HG02970 (cell line): ENCODE data around the gene GOLGB1.
"Not testable (repeated sequence)": the region's sequence is repeated elsewhere in the genome, so short reads cannot be mapped to it uniquely, and the experiment has no call there.

Experiments
- ATAC-seq: cut with Tn5 transposase; IDR thresholded peaks from one replicate; pipeline ENCODE4 v1.9.1; 2021; ENCODE audit warnings: mild to moderate bottlenecking, moderate library complexity, moderate number of reproducible peaks; ENCODE audit not compliant: unreplicated experiment, low FRiP score

GOLGB1 gene

DNA sequence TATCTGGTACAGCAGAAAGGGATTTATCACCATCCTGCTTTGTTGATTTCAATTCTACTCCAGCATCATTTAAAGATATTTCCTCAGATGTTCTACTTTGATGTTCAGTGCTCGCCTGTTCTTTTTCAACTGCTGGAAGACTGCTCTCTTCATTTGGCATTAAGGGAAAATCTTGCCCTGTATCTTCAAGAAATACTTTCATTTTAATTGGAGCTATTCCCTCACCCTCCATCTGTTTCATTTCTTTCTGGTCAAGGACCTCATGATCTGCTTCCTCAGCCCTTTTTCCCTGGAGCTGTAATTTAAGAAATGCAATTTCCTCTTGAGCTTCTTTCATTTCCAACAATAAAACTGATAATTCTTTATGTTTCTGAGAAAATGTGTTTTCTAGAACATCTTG is 51.1 kb downstream of the GOLGB1 start:
- ATAC-seq, result no peak

GRCh38 chr3:121696186-121696585 is 53.4 kb downstream of the GOLGB1 start:
- no peak for ATAC-seq

DNA sequence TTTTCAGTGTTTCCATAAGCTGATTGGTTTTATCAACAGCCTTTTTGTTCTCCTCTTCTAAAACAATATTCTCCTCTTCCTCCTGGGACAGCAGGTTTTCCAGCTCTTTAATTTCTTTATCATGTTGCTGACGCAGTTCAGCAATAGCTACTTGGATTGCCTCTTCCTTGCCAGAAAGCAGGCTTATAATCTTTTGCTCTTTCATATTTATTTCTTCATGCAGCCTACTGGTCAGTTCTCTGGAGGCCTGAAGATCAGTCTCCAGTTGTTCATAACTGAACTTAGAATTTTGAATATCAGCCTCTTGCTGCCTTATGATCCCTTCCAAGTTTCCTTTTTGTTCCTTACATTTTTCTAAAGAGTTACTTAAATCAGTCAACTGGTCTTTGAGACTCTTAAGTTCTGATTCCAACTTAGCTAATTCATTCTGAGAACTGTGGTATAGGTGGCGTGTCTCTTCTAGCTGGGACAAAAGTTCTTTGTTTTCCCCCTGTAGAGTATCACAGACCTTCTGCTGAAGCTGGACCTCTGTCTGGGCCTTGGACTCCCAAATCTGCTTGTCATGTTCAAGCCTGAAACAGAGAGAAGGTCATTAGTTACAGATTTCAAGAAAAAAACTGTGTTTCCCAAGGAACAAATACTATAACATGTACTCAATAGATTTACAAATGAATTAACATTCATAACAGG is 57.4 kb downstream of the GOLGB1 start:
- no peak for ATAC-seq

GRCh38 chr3:121690777-121691405 is 58.6 kb downstream of the GOLGB1 start:
- ATAC-seq, result no peak

DNA sequence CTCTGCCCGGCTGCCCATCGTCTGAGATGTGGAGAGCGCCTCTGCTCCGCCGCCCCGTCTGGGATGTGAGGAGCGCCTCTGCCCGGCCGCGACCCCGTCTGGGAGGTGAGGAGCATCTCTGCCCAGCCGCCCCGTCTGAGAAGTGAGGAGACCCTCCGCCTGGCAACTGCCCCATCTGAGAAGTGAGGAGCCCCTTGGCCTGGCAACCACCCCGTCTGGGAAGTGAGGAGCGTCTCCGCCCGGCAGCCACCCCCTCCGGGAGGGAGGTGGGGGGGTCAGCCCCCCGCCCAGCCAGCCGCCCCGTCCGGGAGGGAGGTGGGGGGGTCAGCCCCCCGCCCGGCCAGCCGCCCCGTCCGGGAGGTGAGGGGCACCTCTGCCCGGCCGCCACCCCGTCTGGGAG is 60.8 kb downstream of the GOLGB1 start:
- not testable (repeated sequence) for ATAC-seq

GRCh38 chr3:121681792-121682191 is 67.7 kb downstream of the GOLGB1 start:
- ATAC-seq, result no peak

GRCh38 chr3:121677141-121677540 is 72.4 kb downstream of the GOLGB1 start:
- no peak for ATAC-seq

- no peak for ATAC-seq
Measured at GRCh38 chr3:121670676-121671075, 78.9 kb downstream of the GOLGB1 start.

- no peak for ATAC-seq
Measured at GRCh38 chr3:121667333-121667732, 82.2 kb downstream of the GOLGB1 start.

- ATAC-seq, result no peak
Measured at GRCh38 chr3:121665488-121665887, 84.1 kb downstream of the GOLGB1 start.

DNA sequence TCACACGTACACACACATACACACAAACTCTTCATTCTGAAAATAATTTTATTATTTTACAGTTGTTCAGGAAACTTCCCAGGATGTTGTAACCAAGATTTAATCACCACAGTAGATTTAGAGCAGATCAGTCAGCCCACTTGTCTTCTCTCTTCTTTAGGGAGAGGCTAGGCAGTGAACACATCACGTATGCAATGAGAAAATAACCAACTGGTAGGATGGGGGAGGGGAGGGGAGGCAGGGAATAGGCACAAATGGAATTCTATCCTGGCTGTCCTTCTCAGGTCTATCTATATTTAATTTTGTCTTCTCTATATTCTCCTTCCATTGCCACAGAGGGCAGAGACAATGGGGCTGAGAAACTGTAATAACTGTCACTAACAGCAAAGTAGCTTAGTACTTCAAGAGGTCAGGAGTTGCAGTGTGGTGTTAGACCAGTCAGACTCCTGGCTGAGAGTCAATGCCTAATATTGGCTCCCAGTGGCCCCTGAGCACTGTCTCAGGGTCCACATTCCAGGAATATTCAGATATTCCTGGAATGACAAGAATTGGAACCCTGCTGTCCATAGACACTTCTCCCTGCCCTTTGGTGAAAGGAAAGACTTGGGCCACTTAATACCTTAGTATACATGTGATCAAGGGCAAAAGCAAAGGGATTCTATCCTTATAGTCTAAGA is 86.2 kb downstream of the GOLGB1 start:
- no peak for ATAC-seq

DNA sequence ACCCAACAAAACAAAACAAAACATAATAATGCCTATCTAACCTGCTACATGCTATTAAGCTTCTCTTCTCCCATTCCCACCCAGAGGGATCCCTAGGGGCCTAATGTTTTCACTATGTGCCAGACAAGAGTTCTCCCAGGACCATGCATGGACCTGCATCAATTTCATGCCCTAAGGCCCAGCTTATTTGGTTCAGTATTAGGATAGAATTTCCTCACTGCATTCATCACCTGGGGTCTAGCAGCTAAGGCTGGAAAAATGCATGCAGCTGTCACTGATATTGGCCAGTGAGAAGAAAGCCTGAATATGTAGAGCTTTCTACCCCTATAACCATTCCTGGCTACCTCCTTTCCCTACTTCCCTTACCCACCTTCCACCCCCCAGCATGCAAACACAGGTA is 86.8 kb downstream of the GOLGB1 start:
- ATAC-seq, result no peak

DNA sequence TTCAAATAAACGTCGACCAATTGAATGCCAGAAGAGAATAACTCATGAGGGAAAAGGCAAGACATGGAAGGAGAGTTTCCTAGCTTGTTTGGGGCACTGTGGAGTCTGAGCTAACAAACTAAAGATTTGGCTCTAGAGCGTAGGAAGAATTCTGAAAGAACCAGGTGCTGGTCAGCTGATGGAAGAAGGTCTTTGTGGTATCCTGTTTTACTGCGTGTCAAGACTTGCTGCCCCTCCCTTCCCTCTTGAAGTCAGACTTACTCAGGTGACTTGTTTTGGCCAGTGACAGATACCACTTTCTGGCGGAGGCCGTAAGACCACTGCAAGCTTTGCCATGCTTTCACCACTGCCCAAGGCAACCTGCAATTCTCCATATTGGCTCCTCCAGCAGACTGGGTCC is 88.2 kb downstream of the GOLGB1 start:
- ATAC-seq, result no peak

DNA sequence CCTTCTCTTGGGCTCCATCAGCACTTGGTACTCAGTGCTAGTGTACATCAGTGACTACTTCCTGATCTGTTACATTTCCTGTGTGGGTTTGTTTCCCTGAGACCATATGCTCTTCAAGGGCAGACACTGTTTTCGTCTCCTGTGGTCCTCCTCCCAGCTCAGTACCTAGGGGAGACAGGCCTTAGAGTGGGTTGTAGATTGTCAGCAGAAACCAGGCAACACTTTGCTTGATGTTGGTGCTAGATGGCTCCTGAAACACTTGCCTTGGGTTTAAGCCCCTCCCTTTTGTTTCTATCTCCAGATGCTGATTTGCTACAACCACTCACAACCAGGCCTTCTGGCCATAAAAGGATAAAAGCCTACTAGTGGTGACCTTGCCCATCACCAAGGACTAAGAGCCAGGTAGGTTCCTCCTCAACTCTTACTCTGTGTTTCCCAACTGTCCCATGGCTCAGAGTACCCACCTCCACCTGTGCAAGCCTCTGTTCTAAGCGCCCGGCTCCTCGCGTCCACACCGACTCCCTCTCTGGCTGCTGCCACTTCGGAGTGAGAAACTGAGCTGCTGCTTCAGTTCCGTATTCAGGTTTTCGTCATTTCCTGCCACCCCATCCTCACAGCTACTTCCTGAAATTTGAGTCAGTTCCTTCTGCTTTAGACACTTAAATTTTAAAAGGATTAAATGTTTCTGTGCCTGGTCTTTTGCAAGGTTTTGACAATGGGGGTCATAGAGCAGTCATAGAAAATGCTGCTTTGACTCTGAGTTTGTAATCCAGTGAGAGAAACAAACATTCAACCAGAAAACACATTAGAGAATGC is 89.0 kb downstream of the GOLGB1 start, which contains the start of gene HCLS1:
HCLS1 (minus strand) TSS at position 548 of the 816 bp plus-strand sequence. CDS start 2,556 bp downstream, outside the sequence.
- ATAC-seq, result peak; percentile 65

DNA sequence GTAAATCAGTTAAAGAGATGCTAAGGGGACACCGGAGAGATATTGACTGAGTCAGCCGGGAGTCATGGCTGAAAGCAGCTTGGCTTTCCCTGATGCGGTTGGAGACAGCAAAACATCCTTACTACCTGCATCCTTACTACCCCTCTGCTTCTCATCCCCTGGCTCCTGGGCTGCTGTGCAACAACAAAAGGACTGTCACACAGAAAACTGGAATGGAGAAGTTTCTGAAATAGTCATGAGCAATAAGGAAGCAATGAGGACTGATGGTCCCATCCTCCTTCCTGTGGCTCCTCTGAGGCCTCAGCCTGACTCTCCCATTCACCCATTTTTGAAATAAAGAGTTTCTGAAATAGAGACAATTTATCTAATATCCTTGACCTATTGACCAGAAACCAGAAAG is 90.0 kb downstream of the GOLGB1 start:
- no peak for ATAC-seq

DNA sequence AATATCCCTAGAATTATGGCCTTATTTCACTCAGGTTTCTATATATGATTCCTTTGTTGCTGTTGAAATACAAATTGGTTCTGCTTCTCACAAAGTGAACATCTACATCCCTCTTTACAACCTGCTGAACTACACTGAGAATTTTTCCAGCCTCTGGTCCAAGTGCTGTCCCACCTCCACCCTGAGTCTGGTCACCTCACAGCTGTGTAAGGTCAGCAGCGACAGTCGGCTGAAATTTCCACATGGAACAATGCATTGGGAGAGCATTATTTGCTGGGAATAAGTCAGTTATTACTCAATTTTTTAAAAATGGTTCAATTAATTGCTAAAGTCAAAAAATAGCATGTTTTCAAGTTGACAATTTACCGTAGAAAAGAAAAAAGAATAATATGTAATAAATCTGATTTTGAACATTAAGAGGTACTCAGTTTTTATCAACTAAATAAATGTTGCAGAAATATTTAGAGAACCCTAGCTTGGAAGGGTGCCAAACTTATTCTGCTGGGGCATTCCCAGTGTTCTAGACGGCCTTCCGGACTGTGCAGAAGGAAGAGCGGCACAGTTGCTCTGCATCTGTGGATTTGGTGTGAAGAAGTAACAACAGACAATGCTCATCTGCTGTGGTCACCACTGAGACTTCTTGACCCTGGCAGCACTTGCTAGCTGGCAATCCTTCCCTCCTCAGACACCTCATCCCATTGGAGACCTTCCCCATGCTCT is 90.7 kb downstream of the GOLGB1 start:
- ATAC-seq, result no peak

- no peak for ATAC-seq
Measured at GRCh38 chr3:121654493-121655385, 94.8 kb downstream of the GOLGB1 start.

DNA sequence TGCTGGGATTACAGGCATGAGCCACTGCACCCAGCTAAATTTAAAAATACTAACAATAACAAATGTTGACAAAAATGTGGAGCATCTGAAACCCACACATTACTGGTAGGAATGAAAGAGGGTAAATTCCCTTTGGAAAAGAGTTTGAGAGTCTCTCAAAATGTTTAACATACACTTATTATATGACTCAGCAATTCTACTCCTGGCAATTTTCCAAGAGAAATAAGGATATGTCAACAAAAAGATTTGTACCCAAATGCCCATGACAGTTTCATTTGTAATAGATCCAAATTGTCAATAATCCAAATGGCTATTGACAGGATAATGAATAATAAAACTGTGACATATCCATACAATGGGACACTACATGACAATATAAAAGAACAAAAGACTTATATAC is 97.9 kb downstream of the GOLGB1 start:
- ATAC-seq, result no peak

- no peak for ATAC-seq
Measured at GRCh38 chr3:121649645-121650044, 99.9 kb downstream of the GOLGB1 start.
